Thoracic aorta (tissue), 2 donors: ENCODE measurements around the gene ASB5. TPM values are rescaled to one million over a fixed set of nuclear protein-coding genes. Genes with fewer than 3 reads are reported as not detected.

Source experiments
- ATAC-seq: fragments of 150-250 bp; one replicate; pipeline ENCODE4 v1.8.0; 2017; ENCODE audit warnings: low read depth; ENCODE audit not compliant: insufficient number of reproducible peaks, low FRiP score
- DNase-seq: peaks from one replicate; pipeline ENCODE4 v3.0.0-alpha.2; 2020; ENCODE audit warnings: low spot score
- H3K27ac ChIP-seq, 2 donors: fragments of 200-600 bp; sonication (generic); 1 replicate in 1 of 2; 2 replicates in 1 of 2; pipeline ENCODE4 v1.5.1; 2016; ENCODE audit warnings: mild to moderate bottlenecking in 2 of 2, moderate library complexity in 2 of 2
- H3K27me3 ChIP-seq: fragments of 200-600 bp; sonication (generic); replicated peaks from 2 replicates; pipeline ENCODE4 v1.6.0; 2016; ENCODE audit warnings: mild to moderate bottlenecking; ENCODE audit not compliant: insufficient read depth
- H3K36me3 ChIP-seq: fragments of 200-600 bp; sonication (generic); one replicate; pipeline ENCODE4 v1.5.1; 2016
- H3K4me1 ChIP-seq, 2 donors: fragments of 200-600 bp; sonication (generic); 1 replicate in 1 of 2; 2 replicates in 1 of 2; pipeline versions ENCODE4 v1.5.1 to v1.6.0; 2016; ENCODE audit warnings: low read depth in 2 of 2, mild to moderate bottlenecking in 1 of 2; ENCODE audit not compliant: control insufficient read depth in 1 of 2
- H3K4me3 ChIP-seq: fragments of 200-600 bp; sonication (generic); 2 replicates; pipeline ENCODE4 v1.5.1; 2016; ENCODE audit warnings: mild to moderate bottlenecking
- H3K9me3 ChIP-seq: fragments of 200-600 bp; sonication (generic); 2 replicates; pipeline ENCODE4 v1.5.1; 2016
- CTCF ChIP-seq: fragments of 200-600 bp; sonication (generic); IDR thresholded peaks from one replicate; pipeline ENCODE4 v1.5.1; 2019; ENCODE audit warnings: antibody characterized with exemption
- total RNA-seq, 2 donors: library from RNA; depleted of rRNA; stranded (reverse); fragments of >200 nt; gene quantifications; one replicate each; pipeline versions ENCODE4 v1.1.0 to v1.2.3, GENCODE V29; 2016

The ASB5 gene
- total RNA-seq, 2 donors from 2014 or later, result not detected

GRCh38 chr4:176277162-176277904, 8.3 kb upstream of the ASB5 start:
- no peaks in the 10 kb centered on the region for H3K36me3 ChIP-seq
- no peaks in the 10 kb centered on the region for H3K9me3 ChIP-seq
- H3K27ac ChIP-seq, result no peak overlapping the region
- no peak for DNase-seq
- peak overlapping the region; percentile 8 for H3K4me3 ChIP-seq
- ATAC-seq, result peak; percentile 4
- no peaks in the 10 kb centered on the region for H3K27me3 ChIP-seq
- TF ChIP-seq CTCF, result peak; percentile 45
- H3K4me1 ChIP-seq, result peaks cover 0 to 14% of the 10 kb centered on the region in 2 donors

GRCh38 chr4:176276710-176277109, 7.7 kb upstream of the ASB5 start:
- H3K36me3 ChIP-seq, result no peaks in the 10 kb centered on the region
- no peaks in the 10 kb centered on the region for H3K9me3 ChIP-seq
- H3K4me1 ChIP-seq, result peaks cover 0 to 14% of the 10 kb centered on the region in 2 donors
- DNase-seq (no peak), ATAC-seq (no peak)
- no peaks in the 10 kb centered on the region for H3K27me3 ChIP-seq
- no peak for TF ChIP-seq CTCF
- H3K27ac ChIP-seq, result no peak overlapping the region
- no peak overlapping the region for H3K4me3 ChIP-seq

GRCh38 chr4:176274441-176274840, 5.4 kb upstream of the ASB5 start:
- no peak overlapping the region for H3K27ac ChIP-seq

GRCh38 chr4:176273736-176274135, 4.7 kb upstream of the ASB5 start:
- no peaks in the 10 kb centered on the region for H3K27me3 ChIP-seq
- TF ChIP-seq CTCF, result no peak
- H3K4me3 ChIP-seq, result no peak overlapping the region
- ATAC-seq (no peak), DNase-seq (no peak)
- H3K36me3 ChIP-seq, result no peaks in the 10 kb centered on the region
- H3K27ac ChIP-seq, result no peak overlapping the region
- H3K9me3 ChIP-seq, result no peaks in the 10 kb centered on the region
- H3K4me1 ChIP-seq, result peaks cover 0 to 14% of the 10 kb centered on the region in 2 donors

More at GRCh38 chr4:176274441-176274840, 5.4 kb upstream of the ASB5 start:
- ATAC-seq (no peak), DNase-seq (no peak)
- no peak for TF ChIP-seq CTCF
- Histone ChIP-seq H3K4me1 (peaks cover 0 to 14% of the 10 kb centered on the region in 2 donors), H3K36me3 (no peaks in the 10 kb centered on the region), H3K4me3 (no peak overlapping the region), H3K27me3 (no peaks in the 10 kb centered on the region), H3K9me3 (no peaks in the 10 kb centered on the region)

GRCh38 chr4:176272799-176273198, 3.8 kb upstream of the ASB5 start:
- Histone ChIP-seq H3K36me3 (no peaks in the 10 kb centered on the region), H3K4me1 (peaks cover 0 to 14% of the 10 kb centered on the region in 2 donors), H3K27ac (no peak overlapping the region), H3K27me3 (no peaks in the 10 kb centered on the region), H3K9me3 (no peaks in the 10 kb centered on the region), H3K4me3 (no peak overlapping the region)
- TF ChIP-seq CTCF, result no peak
- DNase-seq (no peak), ATAC-seq (no peak)
